HG02588 (cell line): ENCODE measurements around the gene MFSD6L.
A peak's percentile ranks its signal among the peaks of the same experiment; 100 is the strongest.
"Not testable (repeated sequence)": the region's sequence is repeated elsewhere in the genome, so short reads cannot be mapped to it uniquely, and the experiment has no call there.

Experiments used
- ATAC-seq: cut with Tn5 transposase; IDR thresholded peaks from one replicate; pipeline ENCODE4 v1.9.1; 2021; ENCODE audit warnings: mild to moderate bottlenecking, moderate library complexity; ENCODE audit not compliant: unreplicated experiment

The MFSD6L gene

DNA sequence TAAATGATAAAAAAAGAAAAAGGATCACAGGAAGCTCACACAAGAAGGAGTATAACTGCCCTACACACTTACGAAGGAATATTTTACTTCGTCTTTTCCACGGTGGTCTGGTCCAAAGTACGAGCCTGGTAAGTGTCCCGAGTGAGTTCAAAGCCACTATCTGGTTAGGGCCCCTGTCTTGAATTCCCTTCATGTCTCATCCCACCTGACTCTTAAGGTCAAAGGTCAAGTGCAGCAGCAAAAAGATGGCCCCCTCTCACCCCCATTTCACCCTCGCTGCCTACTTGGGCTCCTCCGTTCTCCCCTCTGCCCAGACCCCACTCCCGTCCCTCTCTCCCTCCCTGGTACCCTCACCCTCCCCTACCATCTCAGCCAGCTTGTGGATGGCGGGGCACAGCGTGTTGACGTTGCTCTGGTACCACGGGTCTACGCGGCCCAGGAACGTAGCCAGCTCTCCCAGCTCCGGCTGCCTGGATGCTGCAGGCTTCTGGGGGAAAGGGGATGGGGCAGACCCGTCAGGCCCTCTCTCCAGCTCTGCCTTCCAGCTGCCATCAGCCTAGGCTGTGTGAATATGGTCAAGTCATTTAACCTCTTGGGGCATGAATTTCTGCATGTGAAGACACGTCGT is 27.8 kb upstream of the MFSD6L start:
- ATAC-seq, result no peak

- no peak for ATAC-seq
Observed at GRCh38 chr17:8825802-8826201, 26.6 kb upstream of the MFSD6L start.

DNA sequence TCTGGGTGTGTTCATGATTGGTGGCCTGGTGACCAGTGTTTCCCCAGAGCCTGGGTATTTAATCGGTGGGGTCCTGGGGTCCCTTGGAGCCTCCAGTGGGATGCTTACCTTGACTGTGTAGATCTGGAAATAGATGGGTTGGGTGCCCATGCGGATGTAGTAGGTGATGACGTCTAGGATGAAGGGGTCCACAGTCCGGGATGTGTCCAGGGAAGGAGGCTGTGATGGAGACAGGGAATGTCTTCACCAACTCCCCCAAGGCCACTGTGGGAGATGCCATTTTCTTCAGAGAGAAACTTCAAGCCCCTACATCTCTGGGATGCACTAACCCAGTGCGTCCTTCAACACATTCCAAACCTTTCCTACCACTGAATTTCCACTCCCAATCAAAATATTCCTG is 24.1 kb upstream of the MFSD6L start:
- no peak for ATAC-seq

GRCh38 chr17:8822401-8823035 is 23.4 kb upstream of the MFSD6L start:
- no peak for ATAC-seq

DNA sequence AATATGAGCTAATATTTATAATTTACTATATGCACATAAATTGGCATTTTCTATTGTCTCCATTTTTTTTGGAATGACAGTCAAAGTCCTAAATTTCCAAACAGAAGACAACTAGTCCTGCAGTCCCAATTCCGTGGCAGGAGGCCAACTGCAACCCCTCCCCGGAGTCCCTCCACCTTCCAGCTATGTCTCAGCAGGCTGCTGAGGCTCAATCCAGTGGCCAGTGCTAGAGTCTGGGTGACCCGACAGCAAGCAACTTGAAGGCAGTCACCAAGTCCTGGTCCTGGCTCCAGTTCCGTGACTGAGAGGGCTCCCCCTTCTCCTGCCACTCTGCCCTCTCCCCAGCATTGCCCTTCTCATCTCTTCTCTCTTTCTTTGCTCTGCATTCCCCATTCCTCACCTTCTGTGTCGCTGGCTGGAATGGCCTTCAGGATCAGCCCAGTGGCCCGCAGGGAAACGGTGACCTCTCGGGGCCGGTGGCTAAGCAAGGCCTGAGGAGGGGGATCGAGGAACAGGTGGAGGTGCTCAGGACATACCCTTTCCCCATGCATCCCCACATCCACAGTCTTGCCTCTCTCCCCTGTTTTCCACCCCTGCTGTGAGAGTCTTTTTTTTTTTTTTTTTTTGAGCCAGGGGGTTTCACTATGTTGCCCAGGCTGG is 22.4 kb upstream of the MFSD6L start:
- no peak for ATAC-seq

DNA sequence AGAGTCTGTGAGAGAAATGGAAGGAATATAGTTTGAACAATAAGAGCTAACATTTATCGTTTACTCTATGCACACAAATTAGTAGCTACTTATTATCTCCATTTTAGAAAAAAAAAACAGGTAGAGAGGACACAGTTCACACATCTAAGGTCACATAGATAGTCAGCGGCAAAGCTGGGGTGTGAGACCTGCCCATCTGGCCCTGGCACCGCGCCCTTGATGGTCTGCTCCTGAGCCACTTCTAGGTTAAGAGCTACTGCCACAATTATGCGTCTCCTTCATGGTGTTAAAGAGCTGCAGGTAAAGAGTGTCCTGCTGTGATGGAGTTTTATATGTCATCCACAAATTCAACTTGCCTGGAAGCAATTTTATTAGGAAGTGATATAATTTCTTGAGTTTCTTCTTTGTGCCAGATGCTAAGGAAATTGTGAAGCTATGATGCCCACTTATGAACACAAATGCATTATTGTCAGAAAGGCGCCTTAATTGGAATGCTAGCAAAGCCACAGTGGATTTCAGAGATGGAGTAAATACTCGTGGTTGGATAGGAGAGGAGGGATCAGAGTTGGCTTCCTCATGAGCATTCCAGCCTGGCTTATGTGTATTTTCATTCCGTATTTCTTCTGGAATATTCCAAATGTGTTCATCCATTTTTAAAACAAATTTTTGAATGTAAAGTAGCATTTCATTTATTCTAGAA is 21.3 kb upstream of the MFSD6L start:
- ATAC-seq, result no peak

DNA sequence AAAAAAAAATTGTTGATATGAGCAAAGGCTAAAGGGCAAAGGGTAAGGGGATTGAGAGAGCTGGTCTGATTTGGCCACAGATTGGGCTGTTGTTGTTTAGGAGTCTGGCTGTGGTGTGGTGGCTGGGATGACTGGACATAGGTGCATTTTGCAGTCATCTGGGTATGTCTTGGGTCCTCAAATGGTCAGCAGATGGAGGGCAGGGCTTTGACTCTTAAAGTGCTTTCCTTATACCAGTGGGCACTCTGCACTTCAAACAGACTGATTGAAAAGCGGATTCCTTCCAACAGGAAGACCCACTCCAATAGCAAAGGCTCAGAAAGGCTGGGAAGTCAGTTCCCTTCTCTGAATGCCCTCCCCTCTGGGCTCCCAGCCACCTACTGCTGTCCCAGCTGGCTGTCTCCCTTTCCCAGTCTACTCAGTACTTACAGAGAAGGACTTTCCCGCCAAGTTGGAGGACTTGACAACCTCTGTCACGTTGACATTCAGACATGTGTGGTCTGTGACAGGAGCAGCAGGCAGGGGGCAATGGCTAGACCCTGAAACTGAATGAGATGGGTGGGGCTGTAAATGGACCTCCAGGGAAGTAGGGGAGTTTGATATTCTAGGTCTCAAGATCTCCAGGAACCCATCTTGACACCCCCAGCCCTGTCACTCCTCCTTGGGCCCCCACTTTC is 19.6 kb upstream of the MFSD6L start:
- no peak for ATAC-seq

GRCh38 chr17:8818047-8818446 is 18.9 kb upstream of the MFSD6L start:
- ATAC-seq, result no peak

DNA sequence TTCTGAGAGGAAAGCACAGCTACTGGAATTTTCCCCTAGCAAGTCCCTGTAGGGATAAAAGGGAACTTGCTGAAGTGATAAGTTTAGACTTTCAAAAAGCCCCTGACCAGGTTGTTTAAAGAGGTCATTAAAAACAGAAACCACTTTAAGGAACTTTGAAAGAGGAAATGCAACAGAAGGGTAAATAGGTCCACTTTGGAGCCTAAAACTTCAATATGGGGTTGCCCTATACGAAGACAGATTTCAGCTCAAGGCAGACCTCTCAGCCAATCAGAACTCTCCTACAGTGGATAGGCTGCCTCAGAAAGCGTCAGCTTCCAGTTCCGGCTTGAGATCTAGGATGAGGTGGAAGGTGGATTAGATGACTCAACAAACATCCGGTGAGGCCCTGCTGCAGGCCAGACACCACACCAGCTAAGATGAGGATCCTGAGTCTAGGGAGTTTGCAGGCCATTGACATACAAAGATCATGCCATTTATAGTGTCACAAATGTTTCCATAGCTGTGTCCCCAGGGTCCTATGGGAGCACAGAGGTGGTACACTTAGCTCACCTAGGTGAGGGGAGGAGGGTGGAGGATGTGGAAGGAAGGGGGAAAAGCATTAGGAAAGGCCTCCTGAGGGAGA is 7.9 kb upstream of the MFSD6L start:
- peak; percentile 80 for ATAC-seq

DNA sequence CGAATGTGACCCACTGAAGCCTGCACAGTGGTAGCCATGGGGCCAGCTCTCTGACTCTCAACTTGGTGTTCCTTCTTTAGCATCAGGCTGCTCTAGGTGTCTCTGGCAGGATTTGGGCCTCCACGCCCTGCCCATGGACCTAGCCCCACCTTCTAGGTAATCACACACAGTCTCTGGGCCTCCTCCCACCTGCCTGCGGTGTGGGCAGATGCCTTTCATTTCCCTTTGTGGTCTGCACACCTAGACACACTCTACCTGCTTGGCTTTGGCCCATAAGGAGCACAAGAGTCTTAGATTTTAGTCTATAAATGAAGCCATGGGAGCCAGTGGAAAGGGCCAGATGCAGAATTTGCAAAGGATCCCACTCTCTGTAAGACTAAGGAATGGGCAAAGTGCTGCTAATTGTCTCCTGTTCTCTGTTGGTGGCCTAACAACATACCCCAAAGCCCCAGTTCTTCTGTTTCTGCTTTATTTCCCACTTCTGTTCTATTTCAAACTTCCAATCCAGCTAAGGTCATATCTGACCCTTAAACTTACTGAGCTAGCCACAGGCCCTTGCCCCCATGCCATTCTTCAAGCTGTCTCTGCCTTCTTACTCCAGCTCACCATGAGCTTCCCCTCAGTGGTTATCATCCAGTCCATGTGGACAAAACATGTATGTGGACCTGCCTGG is 7.2 kb upstream of the MFSD6L start:
- ATAC-seq, result peak; percentile 28

GRCh38 chr17:8805396-8805795 is 6.2 kb upstream of the MFSD6L start:
- not testable (repeated sequence) for ATAC-seq

GRCh38 chr17:8803531-8804420 is 4.6 kb upstream of the MFSD6L start:
- ATAC-seq, result no peak

DNA sequence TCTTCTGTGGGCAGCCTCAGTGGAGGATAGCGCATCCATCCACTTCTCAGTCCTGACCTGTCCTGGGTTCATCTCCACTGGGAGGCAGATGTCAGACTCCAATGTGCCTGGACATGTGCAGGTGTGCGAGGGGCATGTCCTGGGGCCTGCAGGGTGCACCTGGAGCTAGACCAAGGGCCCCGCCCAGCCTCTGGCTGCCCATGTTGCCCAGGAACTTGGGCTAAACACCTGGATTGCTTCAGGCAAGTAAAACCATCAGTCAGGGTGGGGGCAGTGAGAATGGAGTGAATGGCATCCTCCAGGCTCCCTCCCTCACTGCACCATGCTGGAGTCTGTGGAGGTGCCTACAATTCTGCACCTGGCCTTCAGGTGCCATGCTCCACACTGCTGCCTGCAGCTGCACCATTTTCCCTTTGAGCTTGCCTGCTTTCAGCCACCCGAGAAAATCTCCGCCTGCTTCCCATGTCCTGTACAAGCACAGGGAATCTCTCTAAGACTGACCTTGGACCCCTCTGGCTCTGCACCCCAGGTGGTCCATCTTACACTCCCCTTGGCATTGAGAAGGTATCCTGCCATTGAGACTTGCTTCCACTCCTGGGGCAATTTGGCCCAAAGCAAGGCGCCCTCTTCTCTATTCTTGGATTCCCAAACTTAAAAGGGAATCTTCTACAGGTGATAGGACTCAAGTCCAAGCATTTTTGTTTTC is 2.1 kb upstream of the MFSD6L start:
- no peak for ATAC-seq

- ATAC-seq, result no peak
Observed at GRCh38 chr17:8800656-8801055, 1.5 kb upstream of the MFSD6L start.

DNA sequence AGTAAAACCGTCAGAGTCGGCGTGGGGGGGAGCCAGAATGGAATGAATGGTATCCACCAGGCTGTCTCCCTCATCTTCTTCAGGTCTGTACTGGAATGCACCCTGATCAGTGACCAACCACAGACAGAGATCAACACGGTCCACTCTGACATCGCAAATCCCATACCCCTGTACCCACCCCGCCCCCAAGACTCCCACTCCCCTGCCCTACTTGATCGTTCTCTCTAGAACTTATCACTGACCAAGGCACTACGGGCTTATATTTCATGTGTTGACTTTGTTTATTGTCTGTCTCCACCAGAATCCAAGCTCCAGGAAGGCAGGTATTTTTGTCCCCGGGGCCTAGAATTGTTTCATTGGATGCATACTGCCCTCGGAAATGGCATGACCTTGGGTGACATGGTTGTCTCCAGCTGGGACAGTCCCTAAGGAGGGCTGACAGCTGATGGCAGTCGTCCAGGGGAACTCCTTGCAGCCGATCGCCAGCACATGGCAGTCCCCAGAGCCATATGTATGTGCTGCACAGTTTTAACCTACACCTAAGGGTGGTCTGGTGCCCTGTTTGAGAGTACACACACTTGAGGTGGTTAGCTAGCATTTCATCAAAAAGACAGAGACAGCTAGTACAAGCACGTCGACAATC is 526 bp upstream of the MFSD6L start:
- no peak for ATAC-seq

DNA sequence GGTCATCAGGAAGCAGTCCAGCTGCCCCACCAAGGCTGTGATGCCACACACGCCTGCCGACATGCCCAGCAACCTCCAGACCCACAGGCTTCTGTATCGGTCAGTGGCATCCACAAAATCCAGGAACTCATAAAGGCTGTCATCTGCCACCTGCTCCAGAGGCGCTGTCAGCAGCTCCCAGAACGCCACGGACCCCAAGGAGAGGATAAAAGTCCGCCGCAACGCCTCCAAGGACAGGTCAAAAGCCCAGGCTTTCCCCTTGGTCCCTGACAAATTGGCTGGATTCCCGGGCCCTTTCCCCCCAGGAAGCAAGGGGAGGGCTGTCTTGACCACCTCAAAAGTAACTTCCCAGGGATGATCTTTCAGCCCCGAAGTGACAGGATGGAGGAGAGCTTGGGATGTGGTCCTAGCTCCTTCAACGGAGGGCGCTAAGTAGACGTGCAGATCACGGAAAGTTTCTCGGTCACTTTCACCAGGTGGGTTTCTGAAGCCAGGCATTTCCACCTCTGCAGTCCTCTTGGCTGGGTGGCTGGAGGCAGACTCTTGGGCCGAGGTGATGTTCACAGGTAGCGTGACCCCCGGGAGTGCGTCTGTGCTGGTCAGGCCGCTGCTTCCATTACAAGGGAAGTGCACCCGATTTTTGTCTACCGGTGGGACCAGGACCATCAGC is 854 bp downstream of the MFSD6L start:
- no peak for ATAC-seq

DNA sequence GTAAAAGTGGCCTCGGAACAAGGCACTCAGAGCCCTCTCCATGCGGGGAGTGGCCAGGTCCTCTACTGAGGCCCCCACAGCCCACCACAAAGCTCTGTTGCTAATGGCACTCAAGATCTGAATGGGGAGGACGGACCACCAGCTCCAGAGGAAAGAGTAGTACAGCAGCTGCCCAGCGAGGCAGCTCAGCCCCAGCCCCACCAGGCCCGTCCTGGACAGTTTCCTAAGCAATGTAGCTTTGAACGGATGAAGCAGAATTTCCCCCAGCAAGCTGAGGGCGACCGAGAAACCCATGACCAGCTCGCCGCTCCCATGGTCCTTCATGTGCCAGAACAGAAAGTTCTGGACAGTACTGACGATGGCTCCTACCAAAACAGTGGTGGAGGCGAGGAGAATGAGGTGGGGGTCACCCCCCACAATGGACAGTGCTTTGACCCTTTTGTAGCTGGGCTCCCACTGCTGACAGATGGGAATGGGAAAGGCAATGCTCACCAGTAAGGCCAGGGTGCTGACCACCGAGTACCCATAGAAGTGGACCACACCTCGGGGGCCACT is 1.5 kb downstream of the MFSD6L start:
- ATAC-seq, result no peak
